Body of pancreas (tissue), 4 donors: ENCODE data around the gene ETV5. TPM values are rescaled to one million over a fixed set of nuclear protein-coding genes. Genes with fewer than 3 reads are reported as not detected.

Source experiments
- ATAC-seq: fragments of 150-250 bp; one replicate; pipeline ENCODE4 v1.9.1; 2016
- DNase-seq, 4 donors: peaks; one replicate each; pipeline ENCODE4 v3.0.0-alpha.2; 2019
- H3K27ac ChIP-seq, 4 donors: fragments of 200-600 bp; sonication (generic); 1 replicate in 3 of 4; 2 replicates in 1 of 4; pipeline versions ENCODE4 v1.5.1 to v1.6.1; 2016 to 2019; ENCODE audit warnings: mild to moderate bottlenecking in 1 of 4, mixed read lengths in 1 of 4, moderate library complexity in 1 of 4
- H3K27me3 ChIP-seq, 2 donors: fragments of 200-600 bp; sonication (generic); one replicate each; pipeline ENCODE4 v1.6.0; 2016; ENCODE audit warnings: mild to moderate bottlenecking in 1 of 2
- H3K36me3 ChIP-seq, 2 donors: fragments of 200-600 bp; sonication (generic); replicated peaks in 1 of 2; 2 replicates each; pipeline ENCODE4 v1.5.1; 2016; ENCODE audit warnings: low read depth in 2 of 2; ENCODE audit not compliant: insufficient read depth in 1 of 2
- H3K4me1 ChIP-seq: fragments of 200-600 bp; sonication (generic); one replicate; pipeline ENCODE4 v1.6.0; 2016
- H3K4me3 ChIP-seq, 2 donors: fragments of 200-600 bp; sonication (generic); 1 replicate in 1 of 2; 2 replicates in 1 of 2; pipeline ENCODE4 v1.5.1; 2016 to 2019
- H3K9me3 ChIP-seq, 3 donors: fragments of 200-600 bp; sonication (generic); 1 replicate in 2 of 3; 2 replicates in 1 of 3; pipeline ENCODE4 v1.5.1; 2016
- POLR2A ChIP-seq, 3 donors: fragments of 450-650 bp; IDR thresholded peaks; one replicate each; pipeline ENCODE4 v1.6.1; 2016; ENCODE audit warnings: antibody characterized with exemption in 3 of 3, mild to moderate bottlenecking in 2 of 3
- WGBS, 2 donors: methylation state at CpG; one replicate each; pipeline ENCODE4 v1.1.5; 2017; 5-methylcytosine and 5-hydroxymethylcytosine counted together
- intact Hi-C: fragments of 100-400 bp; cut with DNase I; formaldehyde crosslinking; loops from one replicate; pipeline ENCODE4 v1.15.1; 2023
- total RNA-seq, 2 donors: library from RNA; depleted of rRNA; stranded (reverse); fragments of >200 nt; gene quantifications; one replicate each; pipeline ENCODE4 v1.1.0, GENCODE V29; 2016
- TF ChIP-seq, protein P1 (sequence below), 7 experiments: fragments of 450-650 bp in 4 of 7; fragments of 200-600 bp in 3 of 7; sonication (generic) in 3 of 7; IDR thresholded peaks; one replicate each; pipeline ENCODE4 v1.5.1; 2016 to 2019; ENCODE audit warnings: antibody characterized with exemption in 7 of 7

Gene ETV5
- total RNA-seq, 2 donors from 2014 or later: 14.5 to 39.2 TPM

DNA sequence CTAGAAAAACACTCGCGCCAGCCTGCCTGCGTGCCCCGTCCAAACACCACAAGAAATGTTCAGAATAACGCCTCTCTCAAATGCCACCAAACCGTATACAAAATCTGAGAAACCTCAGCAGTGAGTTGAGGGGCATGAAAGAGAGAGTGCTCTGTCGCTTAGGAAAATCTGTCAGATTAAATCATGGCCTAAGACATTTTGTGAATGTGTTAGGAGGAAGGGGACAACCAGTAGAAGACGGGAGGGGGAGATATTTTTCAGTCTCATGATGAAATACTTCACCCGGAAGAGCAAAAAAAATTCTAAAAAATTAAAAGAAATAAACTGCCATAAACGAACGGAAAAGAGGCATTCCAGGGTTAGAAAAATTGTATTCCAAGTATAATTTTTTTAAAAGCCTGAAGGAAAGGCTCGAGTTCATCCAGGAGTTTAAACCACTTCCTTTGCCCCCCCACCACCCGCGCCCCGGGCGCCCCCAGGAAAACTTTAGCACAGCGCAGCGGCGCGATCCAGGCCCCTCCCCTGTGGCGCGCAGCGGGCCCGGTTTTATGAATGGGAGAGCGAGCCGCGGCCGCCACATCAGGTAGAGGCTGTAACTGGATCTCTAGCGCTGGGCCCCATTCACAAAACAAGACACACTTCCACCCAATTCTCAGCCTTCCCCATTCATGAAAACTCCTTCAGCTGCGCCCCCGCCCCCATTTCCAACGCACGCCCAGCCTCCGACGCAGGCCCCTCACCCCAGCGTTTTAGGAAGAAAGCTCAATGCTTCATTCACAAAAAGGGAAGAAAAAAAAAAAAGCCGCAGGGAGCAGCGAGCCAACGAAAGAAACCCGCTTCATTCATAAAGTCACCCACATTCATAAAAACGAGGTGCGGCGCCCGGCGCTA is 1.4 kb downstream of the ETV5 start:
- H3K27ac ChIP-seq: peak overlapping the region; percentile 82 to 95 (median 90)
- H3K9me3 ChIP-seq: no peaks in the 10 kb centered on the region
- 2 to 7% methylated on average over 44 to 45 of the region's 45 CpGs for WGBS, 2 donors
- ATAC-seq: no peak
- peak; percentile 12 to 44 (median 40) for TF ChIP-seq POLR2A (IDR thresholded peaks at IDR 0.05)
- TF ChIP-seq, protein P1, sequence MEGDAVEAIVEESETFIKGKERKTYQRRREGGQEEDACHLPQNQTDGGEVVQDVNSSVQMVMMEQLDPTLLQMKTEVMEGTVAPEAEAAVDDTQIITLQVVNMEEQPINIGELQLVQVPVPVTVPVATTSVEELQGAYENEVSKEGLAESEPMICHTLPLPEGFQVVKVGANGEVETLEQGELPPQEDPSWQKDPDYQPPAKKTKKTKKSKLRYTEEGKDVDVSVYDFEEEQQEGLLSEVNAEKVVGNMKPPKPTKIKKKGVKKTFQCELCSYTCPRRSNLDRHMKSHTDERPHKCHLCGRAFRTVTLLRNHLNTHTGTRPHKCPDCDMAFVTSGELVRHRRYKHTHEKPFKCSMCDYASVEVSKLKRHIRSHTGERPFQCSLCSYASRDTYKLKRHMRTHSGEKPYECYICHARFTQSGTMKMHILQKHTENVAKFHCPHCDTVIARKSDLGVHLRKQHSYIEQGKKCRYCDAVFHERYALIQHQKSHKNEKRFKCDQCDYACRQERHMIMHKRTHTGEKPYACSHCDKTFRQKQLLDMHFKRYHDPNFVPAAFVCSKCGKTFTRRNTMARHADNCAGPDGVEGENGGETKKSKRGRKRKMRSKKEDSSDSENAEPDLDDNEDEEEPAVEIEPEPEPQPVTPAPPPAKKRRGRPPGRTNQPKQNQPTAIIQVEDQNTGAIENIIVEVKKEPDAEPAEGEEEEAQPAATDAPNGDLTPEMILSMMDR (IDR thresholded peaks at IDR 0.05): no peak
- H3K4me1 ChIP-seq: peaks cover 47% of the 10 kb centered on the region
- DNase-seq: peak; percentile 68 to 80 (median 74)
- intact Hi-C loops: no loop called here
- no peaks in the 10 kb centered on the region for H3K36me3 ChIP-seq
- no peaks in the 10 kb centered on the region for H3K27me3 ChIP-seq
- H3K4me3 ChIP-seq: peak overlapping the region; percentile 65 to 77

DNA sequence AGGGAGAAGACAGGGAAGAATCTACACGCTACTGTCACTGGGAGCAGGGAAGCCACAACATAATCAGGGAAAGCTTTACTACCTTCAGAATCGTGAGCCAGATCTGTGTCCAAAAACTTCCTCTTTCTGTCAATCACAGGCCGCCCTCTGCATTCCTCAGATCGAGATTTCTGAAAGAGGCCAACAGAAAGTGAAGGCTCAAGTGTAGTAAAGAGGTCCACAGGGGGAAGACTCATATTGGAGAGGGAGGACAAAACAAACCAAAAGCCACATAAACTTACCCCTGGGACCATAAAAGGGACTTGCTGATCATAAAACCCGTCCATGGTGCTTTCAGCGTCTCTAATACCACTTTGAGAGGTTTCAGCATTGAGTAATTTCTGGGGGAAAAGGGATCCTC is 3.3 kb downstream of the ETV5 start:
- DNase-seq (no peak), ATAC-seq (no peak)
- no peaks in the 10 kb centered on the region for H3K27me3 ChIP-seq
- H3K4me3 ChIP-seq: no peak overlapping the region
- H3K36me3 ChIP-seq: no peaks in the 10 kb centered on the region
- H3K4me1 ChIP-seq: peaks cover 40% of the 10 kb centered on the region
- intact Hi-C loops: no loop called here
- no peak for TF ChIP-seq POLR2A (IDR thresholded peaks at IDR 0.05)
- TF ChIP-seq, protein P1 (IDR thresholded peaks at IDR 0.05): no peak
- H3K9me3 ChIP-seq: no peaks in the 10 kb centered on the region
- peak overlapping the region in 1 of 4 donors; percentile 14 for H3K27ac ChIP-seq
- WGBS, 2 donors: 55 to 58% methylated on average over 6 of the region's 6 CpGs

DNA sequence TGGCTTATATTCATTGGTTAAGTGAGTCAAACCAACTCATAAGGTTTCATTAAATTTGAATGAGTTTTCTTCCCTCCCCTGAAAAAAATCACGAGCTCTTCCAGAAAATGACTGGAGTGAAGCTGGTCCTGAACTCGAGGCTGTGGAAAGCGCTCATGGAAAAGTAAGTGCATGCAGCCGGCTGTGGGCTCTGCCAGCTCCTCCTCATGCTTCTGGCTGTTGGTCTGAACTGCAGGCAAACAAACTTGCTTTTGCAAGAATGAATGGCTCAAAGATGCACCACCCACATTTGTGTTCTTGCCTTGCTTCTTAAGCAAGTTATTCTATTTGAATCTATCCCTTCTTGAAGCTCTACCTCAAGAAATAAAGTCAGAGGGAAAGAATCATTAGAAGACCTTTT is 6.2 kb downstream of the ETV5 start:
- DNase-seq: no peak
- Histone ChIP-seq H3K27me3 (no peaks in the 10 kb centered on the region), H3K36me3 (no peaks in the 10 kb centered on the region), H3K4me1 (peaks cover 47% of the 10 kb centered on the region), H3K9me3 (no peaks in the 10 kb centered on the region), H3K27ac (peak overlapping the region in 1 of 4 donors; percentile 42), H3K4me3 (no peak overlapping the region)
- 60 to 69% methylated on average over 4 of the region's 4 CpGs for WGBS, 2 donors
- ATAC-seq: no peak
- intact Hi-C loops: no loop called here
- TF ChIP-seq, protein P1 (IDR thresholded peaks at IDR 0.05): no peak
- no peak for TF ChIP-seq POLR2A (IDR thresholded peaks at IDR 0.05)

DNA sequence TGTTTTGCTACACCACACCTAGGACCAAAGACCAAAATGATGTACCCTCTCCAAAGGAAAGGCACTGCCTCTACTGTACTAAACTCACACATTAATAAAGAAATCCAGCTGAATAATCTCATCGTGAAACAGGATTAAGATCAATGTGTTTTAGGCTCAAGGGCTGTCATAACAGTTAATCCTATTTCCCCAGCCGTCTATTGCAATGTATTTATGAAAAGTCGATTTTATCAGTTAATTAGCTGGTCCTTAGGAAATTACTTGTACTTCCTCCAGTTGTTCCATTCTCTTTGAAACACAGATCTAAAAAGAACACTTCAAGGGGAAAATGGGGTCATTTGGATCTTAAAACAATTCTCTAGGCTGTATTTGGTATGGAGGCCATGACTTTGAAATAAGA is 8.5 kb downstream of the ETV5 start:
- intact Hi-C loops: no loop called here
- no peaks in the 10 kb centered on the region for H3K36me3 ChIP-seq
- no peak overlapping the region for H3K4me3 ChIP-seq
- H3K27me3 ChIP-seq: no peaks in the 10 kb centered on the region
- WGBS, 2 donors: 63 to 83% methylated on average over 3 of the region's 3 CpGs
- peaks cover 55% of the 10 kb centered on the region for H3K4me1 ChIP-seq
- H3K9me3 ChIP-seq: no peaks in the 10 kb centered on the region
- ATAC-seq (no peak), DNase-seq (no peak)
- TF ChIP-seq POLR2A (IDR thresholded peaks at IDR 0.05): no peak
- TF ChIP-seq, protein P1 (IDR thresholded peaks at IDR 0.05): no peak
- H3K27ac ChIP-seq: no peak overlapping the region
